Activated CD4-positive, alpha-beta T cell treated with anti-CD3 and anti-CD28 coated beads for 36 hours (primary cell): ENCODE results near the gene SERPINI1. TPM values are rescaled to one million over a fixed set of nuclear protein-coding genes. Genes with fewer than 3 reads are reported as not detected.
"Not testable (repeated sequence)": the region's sequence is repeated elsewhere in the genome, so short reads cannot be mapped to it uniquely, and the experiment has no call there.

ENCODE experiments used
- ATAC-seq: fragments of 200-7000 bp; cut with Tn5 transposase; one replicate; pipeline ENCODE4 v1.10.0; 2021; ENCODE audit warnings: mild to moderate bottlenecking, moderate library complexity
- CTCF ChIA-PET: fragments of 350-600 bp; sonication (Branson Sonifier 250); formaldehyde crosslinking; loops from one replicate; lab custom pipeline; 2021; ENCODE audit warnings: antibody characterized with exemption; lab: Charles Lee
- POLR2A ChIA-PET: fragments of 350-600 bp; sonication (Branson Sonifier 250); formaldehyde crosslinking; loops from one replicate; lab custom pipeline; 2021; ENCODE audit warnings: antibody characterized with exemption, inconsistent platforms; lab: Charles Lee
- DNase-seq: peaks from one replicate; pipeline ENCODE4 v3.0.0-alpha.2; 2020
- H3K27ac Mint-ChIP-seq: one replicate; pipeline ENCODE4 v1.8.0; 2021; ENCODE audit warnings: mixed read lengths
- H3K27me3 Mint-ChIP-seq: one replicate; pipeline ENCODE4 v1.8.0; 2021; ENCODE audit warnings: mixed read lengths
- H3K36me3 Mint-ChIP-seq: one replicate; pipeline ENCODE4 v1.8.0; 2021; ENCODE audit warnings: low read depth, mixed read lengths
- H3K4me1 Mint-ChIP-seq: one replicate; pipeline ENCODE4 v1.8.0; 2021; ENCODE audit warnings: mixed read lengths
- H3K4me3 Mint-ChIP-seq: one replicate; pipeline ENCODE4 v1.8.0; 2021; ENCODE audit warnings: mild to moderate bottlenecking, moderate library complexity, mixed read lengths
- H3K9me3 Mint-ChIP-seq: one replicate; pipeline ENCODE4 v1.8.0; 2021; ENCODE audit warnings: low read depth, mixed read lengths
- intact Hi-C, 2 experiments: fragments of 100-400 bp; cut with DNase I in 1 of 2; cut with micrococcal nuclease in 1 of 2; formaldehyde crosslinking; loops; one replicate each; pipeline versions ENCODE4 v1.14.2 to v1.15.1; 2022 to 2024; cut with DNase I, micrococcal nuclease
- total RNA-seq, 2 experiments: library from RNA; stranded (reverse); gene quantifications; one replicate each; pipeline ENCODE4 v1.2.3, GENCODE V29; 2021

Gene SERPINI1
- total RNA-seq, 2 experiments from 2014 or later, result 1.2 to 1.4 TPM

GRCh38 chr3:167827588-167827987, 92.1 kb downstream of the SERPINI1 start:
- H3K27ac Mint-ChIP-seq, POLR2A ChIA-PET, intact Hi-C loops, H3K27me3 Mint-ChIP-seq, H3K9me3 Mint-ChIP-seq, H3K4me1 Mint-ChIP-seq, H3K36me3 Mint-ChIP-seq, H3K4me3 Mint-ChIP-seq, ATAC-seq, DNase-seq, CTCF ChIA-PET: not testable (repeated sequence)

- H3K4me1 Mint-ChIP-seq, result no peaks in the 10 kb centered on the region
- no peaks in the 10 kb centered on the region for H3K9me3 Mint-ChIP-seq
- no peak for ATAC-seq
- intact Hi-C loops, result no loop called here
- no peaks in the 10 kb centered on the region for H3K36me3 Mint-ChIP-seq
- no peak for DNase-seq
- no peak overlapping the region for H3K4me3 Mint-ChIP-seq
- POLR2A ChIA-PET, result no interaction called here
- no peak overlapping the region for H3K27ac Mint-ChIP-seq
- H3K27me3 Mint-ChIP-seq, result no peaks in the 10 kb centered on the region
- CTCF ChIA-PET, result interaction anchor here (0.7 kb wide), 1 partner anchor 424 kb away, joined by 4 read pairs; no protein-coding TSS in a partner anchor
Observed at GRCh38 chr3:167829071-167829470, 93.5 kb downstream of the SERPINI1 start.

- intact Hi-C loops, result no loop called here
- no peak overlapping the region for H3K27ac Mint-ChIP-seq
- no peak for DNase-seq
- no peak for ATAC-seq
- CTCF ChIA-PET, result no interaction called here
- POLR2A ChIA-PET, result no interaction called here
- no peaks in the 10 kb centered on the region for H3K36me3 Mint-ChIP-seq
- H3K4me3 Mint-ChIP-seq, result no peak overlapping the region
- no peaks in the 10 kb centered on the region for H3K27me3 Mint-ChIP-seq
- no peaks in the 10 kb centered on the region for H3K4me1 Mint-ChIP-seq
- H3K9me3 Mint-ChIP-seq, result no peaks in the 10 kb centered on the region
Observed at GRCh38 chr3:167830007-167830406, 94.5 kb downstream of the SERPINI1 start.

GRCh38 chr3:167835359-167835758, 99.8 kb downstream of the SERPINI1 start:
- H3K27me3 Mint-ChIP-seq, result no peaks in the 10 kb centered on the region
- ATAC-seq, result no peak
- H3K27ac Mint-ChIP-seq, result no peak overlapping the region
- H3K4me1 Mint-ChIP-seq, result no peaks in the 10 kb centered on the region
- no peaks in the 10 kb centered on the region for H3K36me3 Mint-ChIP-seq
- intact Hi-C loops, result no loop called here
- POLR2A ChIA-PET, result no interaction called here
- no peak overlapping the region for H3K4me3 Mint-ChIP-seq
- no peak for DNase-seq
- CTCF ChIA-PET, result interaction anchor here (1.4 kb wide), 1 partner anchor 14 kb away, joined by 3 read pairs; no protein-coding TSS in a partner anchor
- no peaks in the 10 kb centered on the region for H3K9me3 Mint-ChIP-seq

GRCh38 chr3:167835953-167836352, 100.4 kb downstream of the SERPINI1 start:
- ATAC-seq (no peak), DNase-seq (no peak)
- H3K27ac Mint-ChIP-seq, result no peak overlapping the region
- no peaks in the 10 kb centered on the region for H3K36me3 Mint-ChIP-seq
- no peak overlapping the region for H3K4me3 Mint-ChIP-seq
- POLR2A ChIA-PET, result no interaction called here
- intact Hi-C loops, result no loop called here
- no peaks in the 10 kb centered on the region for H3K4me1 Mint-ChIP-seq
- H3K9me3 Mint-ChIP-seq, result no peaks in the 10 kb centered on the region
- CTCF ChIA-PET, result interaction anchor here (1.4 kb wide), 1 partner anchor 13 kb away, joined by 3 read pairs; no protein-coding TSS in a partner anchor
- no peaks in the 10 kb centered on the region for H3K27me3 Mint-ChIP-seq

GRCh38 chr3:167837466-167837865, 101.9 kb downstream of the SERPINI1 start:
- no peaks in the 10 kb centered on the region for H3K27me3 Mint-ChIP-seq
- H3K9me3 Mint-ChIP-seq, result no peaks in the 10 kb centered on the region
- no peaks in the 10 kb centered on the region for H3K4me1 Mint-ChIP-seq
- intact Hi-C loops, result no loop called here
- no peak for DNase-seq
- ChIA-PET CTCF (no interaction called here), POLR2A (no interaction called here)
- no peak for ATAC-seq
- H3K4me3 Mint-ChIP-seq, result no peak overlapping the region
- H3K27ac Mint-ChIP-seq, result no peak overlapping the region
- no peaks in the 10 kb centered on the region for H3K36me3 Mint-ChIP-seq

GRCh38 chr3:167839460-167840134, 104.1 kb downstream of the SERPINI1 start:
- no peaks in the 10 kb centered on the region for H3K27me3 Mint-ChIP-seq
- intact Hi-C loops, result no loop called here
- DNase-seq (no peak), ATAC-seq (peak; percentile 33)
- peaks cover 4% of the 10 kb centered on the region for H3K4me1 Mint-ChIP-seq
- no peak overlapping the region for H3K4me3 Mint-ChIP-seq
- ChIA-PET CTCF (interaction anchor here (0.6 to 1.4 kb wide), 2 partner anchors 14 to 42 kb away, joined by 4 to 5 read pairs; no protein-coding TSS in a partner anchor), POLR2A (no interaction called here)
- H3K36me3 Mint-ChIP-seq, result no peaks in the 10 kb centered on the region
- no peak overlapping the region for H3K27ac Mint-ChIP-seq
- H3K9me3 Mint-ChIP-seq, result no peaks in the 10 kb centered on the region

- Mint-ChIP-seq H3K9me3 (no peaks in the 10 kb centered on the region), H3K36me3 (no peaks in the 10 kb centered on the region), H3K4me3 (no peak overlapping the region), H3K27ac (no peak overlapping the region), H3K27me3 (no peaks in the 10 kb centered on the region), H3K4me1 (peaks cover 4% of the 10 kb centered on the region)
- intact Hi-C loops, result no loop called here
- no peak for DNase-seq
- POLR2A ChIA-PET, result no interaction called here
- CTCF ChIA-PET, result no interaction called here
- ATAC-seq, result no peak
Observed at GRCh38 chr3:167840247-167840646, 104.7 kb downstream of the SERPINI1 start.

- ATAC-seq, result no peak
- H3K9me3 Mint-ChIP-seq, result no peaks in the 10 kb centered on the region
- ChIA-PET POLR2A (no interaction called here), CTCF (no interaction called here)
- H3K27me3 Mint-ChIP-seq, result no peaks in the 10 kb centered on the region
- H3K27ac Mint-ChIP-seq, result no peak overlapping the region
- no peak for DNase-seq
- intact Hi-C loops, result no loop called here
- H3K36me3 Mint-ChIP-seq, result no peaks in the 10 kb centered on the region
- peaks cover 4% of the 10 kb centered on the region for H3K4me1 Mint-ChIP-seq
- H3K4me3 Mint-ChIP-seq, result no peak overlapping the region
Observed at GRCh38 chr3:167843481-167843880, 108.0 kb downstream of the SERPINI1 start.

GRCh38 chr3:167843886-167844285, 108.4 kb downstream of the SERPINI1 start:
- POLR2A ChIA-PET, result no interaction called here
- ATAC-seq (no peak), DNase-seq (no peak)
- CTCF ChIA-PET, result no interaction called here
- intact Hi-C loops, result no loop called here
- no peak overlapping the region for H3K27ac Mint-ChIP-seq
- no peaks in the 10 kb centered on the region for H3K36me3 Mint-ChIP-seq
- H3K4me3 Mint-ChIP-seq, result no peak overlapping the region
- H3K9me3 Mint-ChIP-seq, result no peaks in the 10 kb centered on the region
- peaks cover 2% of the 10 kb centered on the region for H3K27me3 Mint-ChIP-seq
- peaks cover 4% of the 10 kb centered on the region for H3K4me1 Mint-ChIP-seq

GRCh38 chr3:167844528-167844927, 109.0 kb downstream of the SERPINI1 start:
- Mint-ChIP-seq H3K4me1 (peaks cover 4% of the 10 kb centered on the region), H3K4me3 (no peak overlapping the region), H3K36me3 (no peaks in the 10 kb centered on the region), H3K27me3 (peaks cover 2% of the 10 kb centered on the region), H3K9me3 (no peaks in the 10 kb centered on the region), H3K27ac (no peak overlapping the region)
- DNase-seq (no peak), ATAC-seq (no peak)
- POLR2A ChIA-PET, result no interaction called here
- CTCF ChIA-PET, result no interaction called here
- intact Hi-C loops, result no loop called here

GRCh38 chr3:167851171-167851570, 115.7 kb downstream of the SERPINI1 start:
- Mint-ChIP-seq H3K4me1 (no peaks in the 10 kb centered on the region), H3K4me3 (no peak overlapping the region), H3K27me3 (peaks cover 5% of the 10 kb centered on the region), H3K36me3 (no peaks in the 10 kb centered on the region), H3K9me3 (no peaks in the 10 kb centered on the region), H3K27ac (no peak overlapping the region)
- no peak for ATAC-seq
- no peak for DNase-seq
- intact Hi-C loops, result no loop called here
- POLR2A ChIA-PET, result no interaction called here
- CTCF ChIA-PET, result interaction anchor here (0.8 kb wide), 1 partner anchor 47 kb away, joined by 3 read pairs; no protein-coding TSS in a partner anchor
